ENCODE results near the gene CARTPT.

GRCh38 chr5:71679714-71680113 lies 39.4 kb upstream of the CARTPT start:
- no peak for TF ChIP-seq POLR2A (IDR thresholded peaks at IDR 0.05)
- no peak for TF ChIP-seq CTCF (IDR thresholded peaks at IDR 0.05 in 4 of 5, conservative IDR thresholded peaks at IDR 0.05 in 1 of 5)
